Activated T-helper 1 cell treated with anti-CD3 and anti-CD28 coated beads, Interleukin-12 subunit alpha, Interleukin-12 subunit beta, Interleukin-2, Interleukin-4 antibody, amounts not matched to agents 30 ng/mL and 10 ng/mL and 1 ng/mL, durations not matched to agents 14 hours and 24 hours and 36 hours (primary cell): ENCODE results near the gene FER. TPM values are rescaled to one million over a fixed set of nuclear protein-coding genes. Genes with fewer than 3 reads are reported as not detected.
"Not testable (repeated sequence)": the region's sequence is repeated elsewhere in the genome, so short reads cannot be mapped to it uniquely, and the experiment has no call there.

Source experiments
- DNase-seq: peaks from one replicate; pipeline ENCODE4 v3.0.0; 2021; ENCODE audit warnings: low spot score
- H3K27ac Mint-ChIP-seq: one replicate; pipeline ENCODE4 v1.8.0; 2021; ENCODE audit warnings: mild to moderate bottlenecking, mixed read lengths
- H3K27me3 Mint-ChIP-seq: one replicate; pipeline ENCODE4 v1.8.0; 2022; ENCODE audit warnings: mild to moderate bottlenecking, moderate library complexity, mixed read lengths; ENCODE audit not compliant: insufficient read depth
- H3K36me3 Mint-ChIP-seq: one replicate; pipeline ENCODE4 v1.8.0; 2021; ENCODE audit warnings: low read depth, mixed read lengths
- H3K4me1 Mint-ChIP-seq: one replicate; pipeline ENCODE4 v1.8.0; 2021; ENCODE audit warnings: low read depth, mixed read lengths
- H3K4me3 Mint-ChIP-seq: one replicate; pipeline ENCODE4 v1.8.0; 2021; ENCODE audit warnings: mild to moderate bottlenecking, moderate library complexity, mixed read lengths
- H3K9me3 Mint-ChIP-seq: one replicate; pipeline ENCODE4 v1.8.0; 2021; ENCODE audit warnings: mixed read lengths
- intact Hi-C: fragments of 100-400 bp; cut with micrococcal nuclease; formaldehyde crosslinking; loops from one replicate; pipeline ENCODE4 v1.15.1; 2024
- total RNA-seq: library from RNA; stranded (reverse); gene quantifications from 2 replicates; pipeline ENCODE4 v1.2.3, GENCODE V29; 2022

Gene FER
- total RNA-seq, 1 donor from 2014 or later: 2.6 TPM

- intact Hi-C loops: no loop called here
- Mint-ChIP-seq H3K36me3 (no peaks in the 10 kb centered on the region), H3K4me1 (no peaks in the 10 kb centered on the region), H3K27me3 (no peaks in the 10 kb centered on the region), H3K27ac (no peak overlapping the region), H3K9me3 (no peaks in the 10 kb centered on the region), H3K4me3 (no peak overlapping the region)
- DNase-seq: no peak
Measured at GRCh38 chr5:108975697-108976096, 228.0 kb downstream of the FER start.

DNA sequence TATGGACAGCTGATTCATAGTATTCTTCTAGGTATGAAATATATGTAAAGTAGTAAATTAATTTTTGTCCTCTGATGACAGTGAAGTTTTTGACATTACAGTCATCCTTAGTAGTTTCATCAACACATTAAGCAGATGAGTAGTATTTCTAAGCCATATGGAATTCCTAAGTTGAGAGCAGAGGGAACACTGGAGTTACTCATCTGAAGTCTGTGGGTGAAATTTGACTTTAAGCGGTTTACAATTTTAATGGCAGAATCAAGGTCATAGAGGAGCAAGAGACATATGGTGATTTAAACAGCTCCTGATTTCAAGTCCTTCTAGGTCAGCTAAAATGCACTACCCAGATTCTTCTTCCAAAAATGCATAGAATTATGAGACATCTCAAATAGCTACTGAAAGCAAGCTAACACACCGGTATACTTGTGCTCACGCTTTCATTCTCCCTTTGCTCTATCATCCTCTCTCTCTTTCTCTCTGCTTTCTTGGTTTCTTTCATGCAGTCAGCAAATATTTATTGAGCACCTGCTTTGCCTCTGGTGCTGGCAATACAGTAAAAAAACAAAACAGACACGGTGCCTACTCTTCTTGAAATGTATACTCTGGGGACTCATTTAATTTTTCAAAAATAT lies 235.9 kb downstream of the FER start:
- Mint-ChIP-seq H3K27ac (no peak overlapping the region), H3K36me3 (no peaks in the 10 kb centered on the region), H3K4me3 (no peak overlapping the region), H3K9me3 (no peaks in the 10 kb centered on the region), H3K4me1 (no peaks in the 10 kb centered on the region), H3K27me3 (no peaks in the 10 kb centered on the region)
- no peak for DNase-seq
- intact Hi-C loops: no loop called here

DNA sequence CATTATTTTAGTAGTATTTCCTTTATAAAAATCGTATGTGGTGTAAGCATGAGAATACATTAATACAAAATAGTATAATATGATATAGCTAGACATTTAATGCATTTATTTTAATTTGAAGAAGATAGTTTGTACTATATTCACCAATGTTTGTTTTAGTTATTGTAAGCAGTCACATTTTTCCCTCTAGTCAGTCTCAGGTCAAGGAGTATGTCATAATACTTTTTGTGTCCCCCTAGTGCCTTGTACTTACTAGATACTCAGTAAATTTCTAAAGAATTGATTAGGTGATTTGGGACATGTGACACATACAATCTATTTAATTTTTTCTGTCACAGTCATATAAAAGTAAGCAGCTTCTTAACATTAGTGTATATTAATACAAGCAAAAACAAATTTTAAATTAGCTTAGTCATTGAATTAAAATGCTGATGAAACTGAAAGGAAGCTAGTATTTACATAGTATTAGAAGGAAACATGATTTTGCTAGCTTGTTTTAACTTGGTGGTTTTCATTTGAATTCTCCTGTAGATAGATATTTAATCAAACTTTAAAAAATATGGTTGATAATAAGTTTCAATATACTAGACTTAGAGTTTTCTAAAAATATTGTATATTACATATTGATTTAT lies 242.2 kb downstream of the FER start:
- H3K4me1 Mint-ChIP-seq: no peaks in the 10 kb centered on the region

DNA sequence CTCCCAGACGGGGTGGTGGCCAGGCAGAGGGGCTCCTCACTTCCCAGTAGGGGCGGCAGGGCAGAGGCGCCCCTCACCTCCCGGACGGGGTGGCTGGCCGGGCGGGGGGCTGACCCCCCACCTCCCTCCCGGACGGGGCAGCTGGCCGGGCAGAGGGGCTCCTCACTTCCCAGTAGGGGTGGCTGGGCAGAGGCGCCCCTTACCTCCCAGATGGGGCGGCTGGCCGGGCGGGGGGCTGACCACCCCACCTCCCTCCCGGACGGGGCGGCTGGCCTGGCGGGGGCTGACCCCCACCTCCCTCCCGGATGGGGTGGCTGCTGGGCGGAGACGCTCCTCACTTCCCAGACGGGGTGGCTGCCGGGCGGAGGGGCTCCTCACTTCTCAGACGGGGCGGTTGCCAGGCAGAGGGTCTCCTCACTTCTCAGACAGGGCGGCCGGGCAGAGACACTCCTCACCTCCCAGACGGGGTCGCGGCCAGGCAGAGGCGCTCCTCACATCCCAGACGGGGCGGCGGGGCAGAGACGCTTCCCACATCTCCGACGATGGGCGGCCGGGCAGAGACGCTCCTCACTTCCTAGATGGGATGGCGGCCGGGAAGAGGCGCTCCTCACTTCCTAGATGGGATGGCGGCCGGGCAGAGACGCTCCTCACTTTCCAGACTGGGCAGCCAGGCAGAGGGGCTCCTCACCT lies 244.8 kb downstream of the FER start:
- intact Hi-C loops, H3K27ac Mint-ChIP-seq, H3K4me3 Mint-ChIP-seq, DNase-seq, H3K36me3 Mint-ChIP-seq, H3K4me1 Mint-ChIP-seq, H3K27me3 Mint-ChIP-seq: not testable (repeated sequence)
- H3K9me3 Mint-ChIP-seq: peaks cover 13% of the 10 kb centered on the region

More for the DNA sequence above, 242.2 kb downstream of the FER start:
- Mint-ChIP-seq H3K4me3 (no peak overlapping the region), H3K36me3 (no peaks in the 10 kb centered on the region), H3K27me3 (no peaks in the 10 kb centered on the region), H3K27ac (no peak overlapping the region), H3K9me3 (peaks cover 12% of the 10 kb centered on the region)
- no peak for DNase-seq
- intact Hi-C loops: no loop called here

- H3K9me3 Mint-ChIP-seq: peaks cover 13% of the 10 kb centered on the region
- H3K27me3 Mint-ChIP-seq, H3K4me1 Mint-ChIP-seq, H3K36me3 Mint-ChIP-seq, H3K4me3 Mint-ChIP-seq, intact Hi-C loops, H3K27ac Mint-ChIP-seq, DNase-seq: not testable (repeated sequence)
Measured at GRCh38 chr5:108993440-108993839, 245.7 kb downstream of the FER start.

- DNase-seq: no peak
- no peak overlapping the region for H3K4me3 Mint-ChIP-seq
- intact Hi-C loops: no loop called here
- no peak overlapping the region for H3K27ac Mint-ChIP-seq
- H3K4me1 Mint-ChIP-seq: no peaks in the 10 kb centered on the region
- H3K27me3 Mint-ChIP-seq: no peaks in the 10 kb centered on the region
- H3K9me3 Mint-ChIP-seq: peaks cover 13% of the 10 kb centered on the region
- H3K36me3 Mint-ChIP-seq: no peaks in the 10 kb centered on the region
Measured at GRCh38 chr5:108997720-108998119, 250.0 kb downstream of the FER start.

GRCh38 chr5:108998216-108998615 lies 250.5 kb downstream of the FER start:
- Mint-ChIP-seq H3K36me3 (no peaks in the 10 kb centered on the region), H3K27me3 (no peaks in the 10 kb centered on the region), H3K27ac (no peak overlapping the region), H3K4me3 (no peak overlapping the region), H3K9me3 (peaks cover 13% of the 10 kb centered on the region), H3K4me1 (no peaks in the 10 kb centered on the region)
- DNase-seq: no peak
- intact Hi-C loops: no loop called here

DNA sequence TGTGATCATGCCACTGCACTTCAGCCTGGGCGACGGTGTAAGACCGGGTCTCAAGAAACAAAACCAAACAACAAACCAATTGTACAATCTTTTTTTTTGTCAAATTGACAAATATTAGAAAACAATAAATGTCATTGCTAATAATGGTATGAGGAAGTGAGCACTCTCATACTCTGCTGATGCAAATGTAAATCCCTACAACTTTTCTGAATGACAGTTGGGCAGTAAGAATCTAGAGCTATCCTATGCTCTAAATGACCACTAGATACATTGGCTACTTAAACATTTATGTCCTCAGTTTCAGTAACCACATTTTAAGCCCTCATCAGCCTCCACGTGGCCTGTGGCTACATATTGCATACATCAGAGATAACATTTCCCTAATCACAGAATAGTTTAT lies 256.2 kb downstream of the FER start:
- Mint-ChIP-seq H3K36me3 (no peaks in the 10 kb centered on the region), H3K27me3 (no peaks in the 10 kb centered on the region), H3K4me3 (no peak overlapping the region), H3K9me3 (no peaks in the 10 kb centered on the region), H3K27ac (no peak overlapping the region), H3K4me1 (no peaks in the 10 kb centered on the region)
- intact Hi-C loops: no loop called here
- no peak for DNase-seq

- Mint-ChIP-seq H3K9me3 (no peaks in the 10 kb centered on the region), H3K36me3 (no peaks in the 10 kb centered on the region), H3K4me1 (no peaks in the 10 kb centered on the region), H3K27ac (no peak overlapping the region), H3K4me3 (no peak overlapping the region), H3K27me3 (no peaks in the 10 kb centered on the region)
- intact Hi-C loops: no loop called here
- no peak for DNase-seq
Measured at GRCh38 chr5:109005297-109006009, 257.8 kb downstream of the FER start.

DNA sequence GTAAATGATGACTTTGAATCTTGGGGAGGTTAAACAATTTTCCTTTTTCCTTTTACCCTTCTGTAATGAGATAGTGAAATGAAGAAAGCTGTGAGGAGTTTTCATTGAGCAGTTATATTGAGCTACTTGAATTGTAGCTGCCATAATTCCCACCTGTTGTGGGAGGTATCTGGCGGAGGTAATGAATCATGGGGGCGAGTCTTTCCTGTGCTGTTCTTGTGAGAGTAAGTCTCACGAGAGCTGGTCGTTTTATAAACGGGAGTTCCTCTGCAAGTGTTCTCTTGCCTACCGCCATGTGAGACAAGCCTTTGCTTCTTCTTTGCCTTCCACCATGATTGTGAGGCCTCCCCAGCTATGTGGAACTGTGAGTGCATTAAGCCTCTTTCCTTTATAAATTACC lies 258.4 kb downstream of the FER start:
- Mint-ChIP-seq H3K4me3 (no peak overlapping the region), H3K9me3 (no peaks in the 10 kb centered on the region), H3K27ac (no peak overlapping the region), H3K4me1 (no peaks in the 10 kb centered on the region), H3K27me3 (no peaks in the 10 kb centered on the region), H3K36me3 (no peaks in the 10 kb centered on the region)
- intact Hi-C loops: no loop called here
- no peak for DNase-seq

DNA sequence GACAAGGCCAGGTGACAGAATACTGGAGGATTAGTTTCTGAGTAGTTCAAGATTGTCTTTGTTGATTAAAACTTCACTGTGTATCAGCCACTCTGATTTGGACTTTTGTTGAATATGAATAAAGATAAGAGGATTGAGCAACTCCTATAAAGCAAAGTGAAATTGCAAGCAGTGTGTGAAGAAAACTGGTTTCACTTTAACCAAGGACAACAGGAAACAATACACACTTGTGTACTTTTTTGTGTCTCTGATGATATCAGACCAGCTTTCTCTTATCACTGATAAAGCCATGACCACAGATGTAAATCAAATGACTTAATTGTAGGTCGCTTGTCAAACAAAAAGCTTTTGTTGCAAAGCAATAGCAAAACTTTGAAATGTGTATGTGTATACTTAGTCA lies 268.6 kb downstream of the FER start:
- H3K4me3 Mint-ChIP-seq: no peak overlapping the region
- no peaks in the 10 kb centered on the region for H3K36me3 Mint-ChIP-seq
- H3K4me1 Mint-ChIP-seq: no peaks in the 10 kb centered on the region
- H3K27ac Mint-ChIP-seq: no peak overlapping the region
- DNase-seq: no peak
- no peaks in the 10 kb centered on the region for H3K9me3 Mint-ChIP-seq
- no peaks in the 10 kb centered on the region for H3K27me3 Mint-ChIP-seq
- intact Hi-C loops: no loop called here

DNA sequence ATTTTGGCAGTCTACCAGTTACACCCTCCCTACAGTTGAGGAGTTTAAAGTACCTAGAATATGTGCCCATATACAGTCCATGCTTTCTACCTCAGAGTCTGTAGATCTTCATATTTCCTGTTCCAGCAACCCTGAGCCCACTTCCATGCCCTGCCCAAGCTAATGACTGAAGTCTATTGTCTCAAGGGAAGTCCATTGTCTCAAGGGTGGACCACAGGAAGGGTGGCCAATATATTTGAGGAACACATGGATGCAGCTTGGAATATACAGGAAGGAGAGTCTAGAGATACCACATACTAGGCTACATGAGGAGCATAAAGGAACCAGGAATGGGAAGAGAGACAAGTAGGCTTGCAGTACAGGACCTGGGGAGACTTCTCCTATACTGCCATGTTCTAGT lies 274.4 kb downstream of the FER start:
- DNase-seq: no peak
- no peak overlapping the region for H3K27ac Mint-ChIP-seq
- no peaks in the 10 kb centered on the region for H3K4me1 Mint-ChIP-seq
- no peak overlapping the region for H3K4me3 Mint-ChIP-seq
- H3K27me3 Mint-ChIP-seq: no peaks in the 10 kb centered on the region
- H3K9me3 Mint-ChIP-seq: no peaks in the 10 kb centered on the region
- intact Hi-C loops: no loop called here
- no peaks in the 10 kb centered on the region for H3K36me3 Mint-ChIP-seq

DNA sequence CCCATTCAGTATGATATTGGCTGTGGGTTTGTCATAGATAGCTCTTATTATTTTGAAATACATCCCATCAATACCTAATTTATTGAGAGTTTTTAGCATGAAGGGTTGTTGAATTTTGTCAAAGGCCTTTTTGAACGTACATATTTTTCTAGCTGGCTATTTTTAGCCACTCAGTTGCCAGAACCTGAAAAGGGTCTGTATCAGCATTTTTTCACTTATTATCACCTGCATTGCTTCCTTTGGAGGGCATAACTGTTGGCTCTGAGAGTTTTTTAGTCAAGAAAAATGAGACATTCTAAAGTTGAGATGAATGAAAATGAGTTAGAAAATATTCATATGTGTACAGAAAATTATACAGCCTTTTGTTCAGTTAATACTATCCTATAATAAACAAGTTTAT lies 278.0 kb downstream of the FER start:
- H3K4me1 Mint-ChIP-seq, H3K36me3 Mint-ChIP-seq, H3K9me3 Mint-ChIP-seq, H3K27me3 Mint-ChIP-seq, H3K4me3 Mint-ChIP-seq, DNase-seq, intact Hi-C loops, H3K27ac Mint-ChIP-seq: not testable (repeated sequence)
